Myometrial cell (primary cell): ENCODE data around the gene JUNB. TPM values are rescaled to one million over a fixed set of nuclear protein-coding genes. Genes with fewer than 3 reads are reported as not detected.

Experiments used
- total RNA-seq: library from RNA; depleted of rRNA; stranded (reverse); fragments of >200 nt; gene quantifications from 2 replicates; pipeline ENCODE4 v1.2.3, GENCODE V29; 2015

The JUNB gene
- total RNA-seq: 102 and 121 TPM in 2 replicates

GRCh38 chr19:12791345-12792050 is at the start of gene JUNB:
JUNB (plus strand) TSS chr19:12791486; CDS start chr19:12791772, 286 bp downstream.

DNA sequence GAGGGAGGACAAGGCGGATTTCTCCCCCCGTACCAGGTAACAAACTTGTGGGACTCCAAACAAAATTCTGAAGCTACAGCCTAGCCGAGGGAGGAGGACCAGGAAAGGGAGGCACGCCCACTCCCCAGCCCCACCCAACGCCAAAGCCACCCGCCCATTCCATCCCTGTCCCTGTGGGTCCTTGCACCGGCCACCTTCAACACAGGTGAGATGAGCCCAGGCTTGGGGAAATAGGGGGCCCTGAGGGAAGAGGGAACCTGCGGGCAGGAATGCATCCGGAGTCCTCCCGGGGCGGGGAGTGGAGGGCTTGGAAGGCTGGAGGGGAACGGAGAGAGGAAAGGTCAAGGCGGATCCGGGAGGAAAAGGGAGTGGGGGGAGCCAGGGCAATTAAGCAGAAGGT is 39.7 kb upstream of the JUNB start, which contains the start of gene BEST2:
Gene BEST2, plus strand, starts transcription at position 157 of the 400 bp plus-strand sequence. CDS start 802 bp downstream, outside the sequence.

GRCh38 chr19:12774588-12775555 is 16.4 kb upstream of the JUNB start, which contains the start of gene HOOK2:
HOOK2 (minus strand) TSS chr19:12775552; CDS start chr19:12775449, 103 bp downstream.

GRCh38 chr19:12801466-12802266 is 10.4 kb downstream of the JUNB start, which contains the start of the genes PRDX2 and THSD8:
PRDX2 (minus strand) TSS chr19:12801800; CDS start chr19:12801261, 539 bp downstream.
THSD8 (plus strand) TSS chr19:12802069; CDS start chr19:12802072, 3 bp downstream.

DNA sequence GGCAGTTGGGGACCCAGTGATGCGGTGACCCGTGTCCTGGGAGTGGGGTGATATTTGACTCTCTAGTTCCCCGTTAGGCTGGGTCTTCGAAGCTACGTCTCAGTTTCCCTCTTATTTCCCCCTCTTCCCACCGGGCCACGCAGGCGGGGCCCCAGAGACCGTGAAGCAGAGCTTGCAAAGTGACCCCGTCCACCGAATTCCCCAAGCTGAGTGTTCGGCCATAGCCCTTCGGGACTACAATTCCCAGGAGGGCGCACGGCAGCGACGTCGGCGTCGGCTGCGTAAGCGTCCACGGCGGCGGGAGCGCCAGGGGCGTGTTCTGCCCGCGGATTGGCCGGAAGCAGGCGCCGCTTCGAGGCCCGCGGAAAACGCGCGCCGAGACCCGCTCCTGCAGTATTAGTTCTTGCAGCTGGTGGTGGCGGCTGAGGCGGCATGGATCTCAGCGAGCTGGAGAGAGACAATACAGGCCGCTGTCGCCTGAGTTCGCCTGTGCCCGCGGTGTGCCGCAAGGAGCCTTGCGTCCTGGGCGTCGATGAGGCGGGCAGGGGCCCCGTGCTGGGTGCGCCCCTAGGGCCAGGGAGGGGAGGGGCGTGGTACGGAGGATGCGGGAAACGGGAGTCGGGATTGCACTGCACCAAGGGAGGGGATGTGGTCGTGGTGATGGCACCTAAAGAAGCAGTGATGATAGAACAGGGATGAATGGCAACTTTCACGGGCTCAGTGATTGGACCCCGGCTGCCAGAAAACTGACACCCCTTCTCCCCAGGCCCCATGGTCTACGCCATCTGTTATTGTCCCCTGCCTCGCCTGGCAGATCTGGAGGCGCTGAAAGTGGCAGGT is 15.2 kb downstream of the JUNB start, which contains the start of gene RNASEH2A:
Gene RNASEH2A, plus strand, starts transcription at position 343 of the 840 bp plus-strand sequence. Its CDS starts 90 bp downstream, at position 433.

GRCh38 chr19:12834566-12834943 is 43.3 kb downstream of the JUNB start, which contains the start of gene RTBDN:
RTBDN (minus strand) TSS chr19:12834579; CDS start chr19:12829979, 4,600 bp downstream.

GRCh38 chr19:12838182-12838885 is 47.0 kb downstream of the JUNB start, which contains the start of gene MAST1:
MAST1 (plus strand) TSS chr19:12838515; CDS start chr19:12838573, 58 bp downstream.

Other genes starting within 250 kb of the JUNB start
- gene ZNF564, start 240.0 kb upstream of the JUNB start, total RNA-seq: 2.3 and 3.5 TPM in 2 replicates
- gene ZNF490, start 180.7 kb upstream of the JUNB start, total RNA-seq: 2.3 and 6.4 TPM in 2 replicates
- gene ZNF791, start 180.6 kb upstream of the JUNB start, total RNA-seq: 5.2 and 9.7 TPM in 2 replicates
- 56.2 and 63.1 TPM in 2 replicates for gene MAN2B1, start 124.7 kb upstream of the JUNB start, total RNA-seq
- 5.3 and 15.0 TPM in 2 replicates for gene WDR83, start 124.7 kb upstream of the JUNB start, total RNA-seq
- 65.9 and 89.4 TPM in 2 replicates for gene DHPS, start 109.6 kb upstream of the JUNB start, total RNA-seq
- gene GNG14, start 103.5 kb upstream of the JUNB start, total RNA-seq: not detected in 2 replicates
- 14.7 and 16.5 TPM in 2 replicates for gene FBXW9, start 94.9 kb upstream of the JUNB start, total RNA-seq
- gene TNPO2, start 67.6 kb upstream of the JUNB start, total RNA-seq: 14.7 and 26.2 TPM in 2 replicates
- gene TRIR, start 56.8 kb upstream of the JUNB start, total RNA-seq: 283 and 329 TPM in 2 replicates
- 142 and 166 TPM in 2 replicates for gene GET3, start 54.0 kb upstream of the JUNB start, total RNA-seq
- gene BEST2, start 39.7 kb upstream of the JUNB start, total RNA-seq: not detected in 2 replicates
- 5.8 and 11.9 TPM in 2 replicates for gene HOOK2, start 15.9 kb upstream of the JUNB start, total RNA-seq
- 379 and 428 TPM in 2 replicates for gene PRDX2, start 10.3 kb downstream of the JUNB start, total RNA-seq
- gene THSD8, start 10.6 kb downstream of the JUNB start, total RNA-seq: not detected in 2 replicates
- gene RNASEH2A, start 15.1 kb downstream of the JUNB start, total RNA-seq: 34.2 and 53.0 TPM in 2 replicates
- not detected in 2 replicates for gene RTBDN, start 43.1 kb downstream of the JUNB start, total RNA-seq
- gene MAST1, start 47.0 kb downstream of the JUNB start, total RNA-seq: 1.2 and 1.4 TPM in 2 replicates
- 32.3 and 41.8 TPM in 2 replicates for gene DNASE2, start 90.0 kb downstream of the JUNB start, total RNA-seq
- gene KLF1, start 95.7 kb downstream of the JUNB start, total RNA-seq: not detected in 2 replicates
- gene GCDH, start 99.7 kb downstream of the JUNB start, total RNA-seq: 50.3 and 51.9 TPM in 2 replicates
- gene SYCE2, start 127.8 kb downstream of the JUNB start, total RNA-seq: not detected in 2 replicates
- gene FARSA, start 142.2 kb downstream of the JUNB start, total RNA-seq: 58.3 and 76.7 TPM in 2 replicates
- 1,851 and 1,968 TPM in 2 replicates for gene CALR, start 147.1 kb downstream of the JUNB start, total RNA-seq
- 136 and 150 TPM in 2 replicates for gene RAD23A, start 154.4 kb downstream of the JUNB start, total RNA-seq
- 49.1 and 63.7 TPM in 2 replicates for gene GADD45GIP1, start 165.7 kb downstream of the JUNB start, total RNA-seq
- gene DAND5, start 178.1 kb downstream of the JUNB start, total RNA-seq: not detected in 2 replicates
- 47.6 and 49.4 TPM in 2 replicates for gene NFIX, start 204.0 kb downstream of the JUNB start, total RNA-seq